ENCODE results near the gene SKA2. TPM values are rescaled to one million over a fixed set of nuclear protein-coding genes. Genes with fewer than 3 reads are reported as not detected.

SKA2 gene
- total and polyA plus RNA-seq, 9 of the 15 experiments (the other 6 are each of a cell fraction or from before 2014, with no cell fraction given), result 58.1 to 183 (median 133) TPM

DNA sequence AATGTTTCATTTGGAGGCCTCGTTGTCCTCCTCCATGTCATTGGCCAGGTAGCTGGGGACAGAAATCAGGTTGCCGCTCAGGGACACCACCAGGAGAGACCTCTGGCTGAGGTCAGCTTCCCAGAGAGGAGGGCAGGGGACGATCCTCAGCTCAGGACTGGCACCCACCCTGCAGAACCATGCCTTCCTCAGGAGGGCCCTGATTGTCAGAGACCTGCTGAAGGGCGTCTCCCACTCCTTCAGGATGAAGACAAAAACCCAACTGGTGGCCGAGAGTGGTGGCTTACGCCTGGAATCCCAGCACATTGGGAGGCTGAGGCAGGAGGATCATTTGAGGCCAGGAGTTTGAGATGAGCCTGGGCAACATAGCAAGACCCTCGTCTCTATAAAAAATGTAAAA, 20.1 kb upstream of the SKA2 start:
- TF ChIP-seq SNIP1 (IDR thresholded peaks at IDR 0.05; ENCODE audit: low read depth) (no peak), ZNF121 (CRISPR knock-in tag; conservative IDR thresholded peaks at IDR 0.05) (peak; percentile 50; the same call in 1 of the 2 replicates)
- no TSS peak for BruUV-seq (replicated peaks)
- Histone ChIP-seq H2AFZ (ENCODE audit: low read depth, low read length) (no peak overlapping the region), H3K36me3 (ENCODE audit: control insufficient read depth, insufficient read depth, low read length) (peaks cover 34% of the 10 kb centered on the region; the same call in 2 of the 3 replicates), H3K79me2 (ENCODE audit: control insufficient read depth, insufficient read depth, low read length) (no peaks in the 10 kb centered on the region), H4K20me1 (replicated peaks; ENCODE audit: control insufficient read depth, insufficient read depth, low read length) (no peaks in the 10 kb centered on the region), H3K9me1 (ENCODE audit: control insufficient read depth, insufficient read depth, low read length) (no peaks in the 10 kb centered on the region), H3K27ac (ENCODE audit: extremely low read depth, low read depth, low read length) (no peak overlapping the region), H3K4me3 (no peak overlapping the region), H3K4me2 (ENCODE audit: insufficient read depth, low read length) (no peak overlapping the region), H3K9ac (ENCODE audit: insufficient read depth in 1 of 2, low read depth in 2 of 2, low read length in 2 of 2) (no peak overlapping the region), H3K9me3 (replicated peaks; ENCODE audit: control insufficient read depth, insufficient read depth, low read depth, low read length) (no peaks in the 10 kb centered on the region; the same call in 1 of the 2 replicates), H3K27me3 (ENCODE audit: control insufficient read depth in 2 of 2, insufficient read depth in 2 of 2, low read length in 2 of 2) (no peaks in the 10 kb centered on the region), H3K4me1 (replicated peaks in 1 of 2; ENCODE audit: control insufficient read depth in 2 of 2, insufficient read depth in 2 of 2, low read length in 2 of 2) (no peaks in the 10 kb centered on the region; a peak in 1 of 5 replicates)
- 93% methylated on average over 7 of the region's 7 CpGs for WGBS (ENCODE audit: insufficient coverage, low coverage, missing lambda C conversion rate)
- ChIA-PET CTCF (ENCODE audit: low intra/inter-chr PET ratio) (no interaction called here), POLR2A (interaction anchor here (1.1 to 1.5 kb wide), 2 partner anchors 11 to 14 kb away, joined by 3 to 4 read pairs; no protein-coding TSS in a partner anchor)
- FAIRE-seq (no peak), ATAC-seq (no peak), DNase-seq (ENCODE audit: extremely low read depth in 1 of 4, low spot score in 3 of 4) (no peak)
- intact Hi-C loops (cut with micrococcal nuclease), result no loop called here
- in situ Hi-C loops (cut with MboI), result no loop called here

DNA sequence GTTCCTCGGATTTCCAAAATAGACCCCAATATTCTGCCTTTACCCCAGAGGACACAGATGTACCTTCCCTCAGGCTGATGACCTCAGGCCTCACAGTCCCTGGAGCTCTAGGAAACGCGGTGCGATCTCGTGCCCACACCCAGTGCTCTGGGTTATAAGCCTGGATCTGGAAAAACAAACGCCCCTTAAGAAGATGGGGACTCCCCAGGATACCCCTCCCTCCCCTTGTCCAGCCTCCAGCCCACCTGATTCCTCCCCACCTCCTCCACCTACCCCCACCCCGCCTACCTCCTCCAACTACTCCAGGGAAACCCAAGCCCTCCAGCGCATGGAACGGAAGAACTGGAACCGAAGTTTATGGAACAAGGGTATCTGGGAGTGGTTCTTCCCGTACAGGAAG, 19.7 kb upstream of the SKA2 start:
- in situ Hi-C loops (cut with MboI), result no loop called here
- Histone ChIP-seq H3K4me2 (ENCODE audit: insufficient read depth, low read length) (no peak overlapping the region), H2AFZ (ENCODE audit: low read depth, low read length) (no peak overlapping the region), H3K9me1 (ENCODE audit: control insufficient read depth, insufficient read depth, low read length) (no peaks in the 10 kb centered on the region), H3K4me1 (replicated peaks in 1 of 2; ENCODE audit: control insufficient read depth in 2 of 2, insufficient read depth in 2 of 2, low read length in 2 of 2) (no peaks in the 10 kb centered on the region; a peak in 1 of 5 replicates), H4K20me1 (replicated peaks; ENCODE audit: control insufficient read depth, insufficient read depth, low read length) (no peaks in the 10 kb centered on the region), H3K9ac (ENCODE audit: insufficient read depth in 1 of 2, low read depth in 2 of 2, low read length in 2 of 2) (no peak overlapping the region), H3K9me3 (replicated peaks; ENCODE audit: control insufficient read depth, insufficient read depth, low read depth, low read length) (no peaks in the 10 kb centered on the region; the same call in 1 of the 2 replicates), H3K36me3 (ENCODE audit: control insufficient read depth, insufficient read depth, low read length) (peaks cover 38% of the 10 kb centered on the region; the same call in 2 of the 3 replicates), H3K27me3 (ENCODE audit: control insufficient read depth in 2 of 2, insufficient read depth in 2 of 2, low read length in 2 of 2) (no peaks in the 10 kb centered on the region), H3K27ac (ENCODE audit: extremely low read depth, low read depth, low read length) (no peak overlapping the region), H3K79me2 (ENCODE audit: control insufficient read depth, insufficient read depth, low read length) (no peaks in the 10 kb centered on the region), H3K4me3 (no peak overlapping the region)
- ChIA-PET CTCF (ENCODE audit: low intra/inter-chr PET ratio) (no interaction called here), POLR2A (interaction anchor here (1.1 to 1.5 kb wide), 2 partner anchors 10 to 13 kb away, joined by 3 to 4 read pairs; no protein-coding TSS in a partner anchor)
- BruUV-seq (replicated peaks), result no TSS peak
- ATAC-seq (no peak), FAIRE-seq (no peak), DNase-seq (ENCODE audit: extremely low read depth in 1 of 4, low spot score in 3 of 4) (no peak)
- WGBS (ENCODE audit: insufficient coverage, low coverage, missing lambda C conversion rate), result 98% methylated on average over 10 of the region's 11 CpGs
- intact Hi-C loops (cut with micrococcal nuclease), result no loop called here
- TF ChIP-seq ZNF347 (CRISPR knock-in tag; IDR thresholded peaks at IDR 0.05; ENCODE audit: low read depth) (no peak), ZSCAN29 (IDR thresholded peaks at IDR 0.05) (no peak), CSDE1 (IDR thresholded peaks at IDR 0.05) (no peak), ZNF232 (CRISPR knock-in tag; IDR thresholded peaks at IDR 0.05) (no peak), SNRNP70 (optimal IDR thresholded peaks at IDR 0.05; ENCODE audit: low read depth, low read length) (no peak), SMAD3 (CRISPR knock-in tag; conservative IDR thresholded peaks at IDR 0.05) (no peak), CBX8 (IDR thresholded peaks at IDR 0.05; ENCODE audit: borderline replicate concordance, extremely low read depth, low read depth, low read length, poor library complexity, severe bottlenecking) (no peak), ESRRB (CRISPR knock-in tag; IDR thresholded peaks at IDR 0.05; ENCODE audit: borderline replicate concordance) (no peak), SOX6 (IDR thresholded peaks at IDR 0.05) (no peak), TCF3 (CRISPR knock-in tag; IDR thresholded peaks at IDR 0.05) (no peak), ARID1B (IDR thresholded peaks at IDR 0.05) (no peak)
- TF ChIP-seq, protein P1, sequence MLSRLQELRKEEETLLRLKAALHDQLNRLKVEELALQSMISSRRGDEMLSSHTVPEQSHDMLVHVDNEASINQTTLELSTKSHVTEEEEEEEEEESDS (CRISPR knock-in tag; IDR thresholded peaks at IDR 0.05), result no peak
- TF ChIP-seq, protein P2, sequence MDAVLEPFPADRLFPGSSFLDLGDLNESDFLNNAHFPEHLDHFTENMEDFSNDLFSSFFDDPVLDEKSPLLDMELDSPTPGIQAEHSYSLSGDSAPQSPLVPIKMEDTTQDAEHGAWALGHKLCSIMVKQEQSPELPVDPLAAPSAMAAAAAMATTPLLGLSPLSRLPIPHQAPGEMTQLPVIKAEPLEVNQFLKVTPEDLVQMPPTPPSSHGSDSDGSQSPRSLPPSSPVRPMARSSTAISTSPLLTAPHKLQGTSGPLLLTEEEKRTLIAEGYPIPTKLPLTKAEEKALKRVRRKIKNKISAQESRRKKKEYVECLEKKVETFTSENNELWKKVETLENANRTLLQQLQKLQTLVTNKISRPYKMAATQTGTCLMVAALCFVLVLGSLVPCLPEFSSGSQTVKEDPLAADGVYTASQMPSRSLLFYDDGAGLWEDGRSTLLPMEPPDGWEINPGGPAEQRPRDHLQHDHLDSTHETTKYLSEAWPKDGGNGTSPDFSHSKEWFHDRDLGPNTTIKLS (IDR thresholded peaks at IDR 0.05; ENCODE audit: borderline replicate concordance, low read depth), result no peak

Data from K562 (cell line).